GM23338 (cell line): ENCODE results near the gene GPC6. TPM values are rescaled to one million over a fixed set of nuclear protein-coding genes. Genes with fewer than 3 reads are reported as not detected.

ENCODE experiments used
- ATAC-seq: fragments of 200-7000 bp; cut with Tn5 transposase; 3 replicates; pipeline ENCODE4 v1.9.1; 2020
- DNase-seq: peaks from one replicate; pipeline ENCODE4 v3.0.0-alpha.2; 2015; ENCODE audit warnings: low spot score
- H2AFZ ChIP-seq: fragments of 200-600 bp; sonication (generic); 2 replicates; pipeline ENCODE4 v1.8.0; 2016; ENCODE audit warnings: antibody characterized with exemption, mild to moderate bottlenecking, moderate library complexity
- H3F3A ChIP-seq: fragments of 200-600 bp; sonication (generic); replicated peaks from 2 replicates; pipeline ENCODE4 v1.8.0; 2017; ENCODE audit warnings: antibody characterized with exemption, mixed run types, low read depth
- H3K27ac ChIP-seq: fragments of 200-600 bp; sonication (generic); 2 replicates; pipeline ENCODE4 v1.6.1; 2016; ENCODE audit warnings: low read depth
- H3K27me3 ChIP-seq: fragments of 200-600 bp; sonication (generic); 2 replicates; pipeline ENCODE4 v1.8.0; 2016; ENCODE audit warnings: mild to moderate bottlenecking, mixed run types, moderate library complexity; ENCODE audit not compliant: insufficient read depth
- H3K36me3 ChIP-seq: fragments of 200-600 bp; sonication (generic); 2 replicates; pipeline ENCODE4 v1.8.0; 2016; ENCODE audit warnings: mild to moderate bottlenecking; ENCODE audit not compliant: insufficient read depth
- H3K4me1 ChIP-seq: fragments of 200-600 bp; sonication (generic); 2 replicates; pipeline ENCODE4 v1.8.0; 2016; ENCODE audit warnings: mild to moderate bottlenecking, moderate library complexity; ENCODE audit not compliant: insufficient read depth
- H3K4me2 ChIP-seq: fragments of 200-600 bp; sonication (generic); 2 replicates; pipeline ENCODE4 v1.7.1; 2017; ENCODE audit warnings: mixed run types
- H3K4me3 ChIP-seq: fragments of 200-600 bp; sonication (generic); 2 replicates; pipeline ENCODE4 v1.6.1; 2016; ENCODE audit warnings: mixed run types
- H3K79me2 ChIP-seq: fragments of 200-600 bp; sonication (generic); replicated peaks from 2 replicates; pipeline ENCODE4 v1.8.0; 2017; ENCODE audit warnings: mild to moderate bottlenecking; ENCODE audit not compliant: insufficient read depth
- H3K9me2 ChIP-seq: fragments of 200-600 bp; sonication (generic); 2 replicates; pipeline ENCODE4 v1.8.0; 2017; ENCODE audit not compliant: insufficient read depth
- H4K20me1 ChIP-seq: fragments of 200-600 bp; sonication (generic); replicated peaks from 2 replicates; pipeline ENCODE4 v1.8.0; 2017; ENCODE audit warnings: mild to moderate bottlenecking; ENCODE audit not compliant: insufficient read depth
- H3K27ac Mint-ChIP-seq: 2 replicates; pipeline ENCODE4 v1.8.0; 2020; ENCODE audit warnings: inconsistent platforms, mild to moderate bottlenecking, moderate library complexity, mixed read lengths
- H3K27me3 Mint-ChIP-seq: 3 replicates; pipeline ENCODE4 v1.8.0; 2022; ENCODE audit warnings: low read depth, mild to moderate bottlenecking, moderate library complexity, mixed read lengths, inconsistent platforms; ENCODE audit not compliant: insufficient read depth, poor library complexity
- H3K36me3 Mint-ChIP-seq: 3 replicates; pipeline ENCODE4 v1.8.0; 2021; ENCODE audit warnings: low read depth, mild to moderate bottlenecking, inconsistent platforms, moderate library complexity, mixed read lengths
- H3K4me1 Mint-ChIP-seq: 3 replicates; pipeline ENCODE4 v1.8.0; 2020; ENCODE audit warnings: mild to moderate bottlenecking, inconsistent platforms, mixed read lengths
- H3K4me3 Mint-ChIP-seq: 3 replicates; pipeline ENCODE4 v1.8.0; 2021; ENCODE audit warnings: moderate library complexity, mild to moderate bottlenecking, inconsistent platforms, mixed read lengths
- H3K9me3 Mint-ChIP-seq: 3 replicates; pipeline ENCODE4 v1.8.0; 2020; ENCODE audit warnings: moderate library complexity, mild to moderate bottlenecking, inconsistent platforms, mixed read lengths
- CREB1 ChIP-seq: fragments of 250-450 bp; sonication (Bioruptor Pico); IDR thresholded peaks from 2 replicates; pipeline ENCODE4 v1.5.0; 2020; ENCODE audit warnings: low read depth, mild to moderate bottlenecking, moderate library complexity
- EZH2 ChIP-seq: fragments of 200-600 bp; sonication (generic); IDR thresholded peaks from one replicate; pipeline ENCODE4 v1.8.0; 2017; ENCODE audit warnings: antibody characterized with exemption, mild to moderate bottlenecking, low read depth; ENCODE audit not compliant: unreplicated experiment
- EZH2phosphoT487 ChIP-seq: fragments of 200-600 bp; sonication (generic); IDR thresholded peaks from one replicate; pipeline ENCODE4 v1.8.1; 2018; ENCODE audit warnings: antibody characterized with exemption; ENCODE audit not compliant: unreplicated experiment
- JUNB ChIP-seq: IDR thresholded peaks from one replicate; pipeline ENCODE4 v1.6.1; 2016; ENCODE audit warnings: antibody characterized with exemption; ENCODE audit not compliant: unreplicated experiment
- NANOG ChIP-seq: IDR thresholded peaks from 2 replicates; pipeline ENCODE4 v1.6.1; 2016; ENCODE audit warnings: antibody characterized with exemption, borderline replicate concordance
- POLR2AphosphoS5 ChIP-seq: IDR thresholded peaks from 2 replicates; pipeline ENCODE4 v1.6.1; 2016; ENCODE audit warnings: antibody characterized with exemption, low read depth
- STAT1 ChIP-seq: IDR thresholded peaks from one replicate; pipeline ENCODE4 v1.6.1; 2016; ENCODE audit warnings: antibody characterized with exemption; ENCODE audit not compliant: unreplicated experiment
- ZNF114 ChIP-seq: fragments of 250-450 bp; sonication (Bioruptor Pico); IDR thresholded peaks from 2 replicates; pipeline ENCODE4 v1.5.0; 2020; ENCODE audit warnings: mild to moderate bottlenecking, moderate library complexity
- ZNF331 ChIP-seq: fragments of 250-450 bp; sonication (Bioruptor Pico); IDR thresholded peaks from 2 replicates; pipeline ENCODE4 v1.5.0; 2020; ENCODE audit warnings: low read depth, mild to moderate bottlenecking, moderate library complexity
- ZNF462 ChIP-seq: fragments of 250-450 bp; sonication (Bioruptor Pico); IDR thresholded peaks from 2 replicates; pipeline ENCODE4 v1.5.0; 2020; ENCODE audit warnings: mild to moderate bottlenecking, moderate library complexity
- polyA plus RNA-seq: library from polyadenylated mRNA; unstranded; fragments of >200 nt; fragmentation: Nextera tagmentation; extraction: Ambion mirVana; gene quantifications from 2 replicates; pipeline ENCODE4 v1.2.1, GENCODE V29; 2016
- total RNA-seq: library from RNA; depleted of rRNA; stranded (reverse); fragments of >200 nt; shearing (Covaris generic); gene quantifications from 2 replicates; pipeline ENCODE4 v1.2.3, GENCODE V29; 2014
- TF ChIP-seq, protein P1 (sequence below): IDR thresholded peaks from one replicate; pipeline ENCODE4 v1.6.1; 2018; ENCODE audit warnings: antibody characterized with exemption; ENCODE audit not compliant: unreplicated experiment
- TF ChIP-seq, protein P2 (sequence below), 2 experiments: fragments of 200-600 bp in 1 of 2; sonication (generic) in 1 of 2; conservative IDR thresholded peaks; 2 replicates each; pipeline versions ENCODE4 v1.5.1 to v1.6.1; 2016 to 2017; ENCODE audit warnings: antibody characterized with exemption in 2 of 2, low read depth in 2 of 2, mild to moderate bottlenecking in 2 of 2, moderate library complexity in 1 of 2
- TF ChIP-seq, protein P3 (sequence below): IDR thresholded peaks from 2 replicates; pipeline ENCODE4 v1.6.1; 2016; ENCODE audit warnings: antibody characterized with exemption

GPC6 gene
- total and polyA plus RNA-seq, 2 experiments from 2014 or later = 6.4 to 28.6 TPM

DNA sequence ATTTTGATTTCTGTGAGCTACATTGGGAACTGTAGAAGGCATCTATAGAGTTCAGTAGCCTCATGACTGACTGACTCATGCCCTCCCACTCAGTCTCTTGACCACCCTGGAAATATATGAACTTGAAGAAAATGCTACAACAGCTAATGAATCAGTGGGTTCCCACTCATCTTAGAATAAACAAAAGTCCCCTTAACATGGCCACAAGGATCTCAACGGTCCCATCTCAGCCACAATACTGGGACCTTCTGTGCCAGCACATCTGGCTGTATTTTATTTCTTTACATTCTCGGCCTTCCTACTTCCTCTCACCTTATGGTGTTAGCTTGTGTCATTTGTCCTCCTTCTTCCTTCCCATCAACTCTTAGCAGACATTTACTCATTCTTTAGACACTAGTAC, 633.1 kb downstream of the GPC6 start:
- Mint-ChIP-seq H3K4me3 (no peak overlapping the region), H3K27ac (no peak overlapping the region), H3K36me3 (no peaks in the 10 kb centered on the region), H3K9me3 (no peaks in the 10 kb centered on the region), H3K27me3 (no peaks in the 10 kb centered on the region), H3K4me1 (peaks cover 8% of the 10 kb centered on the region)
- ATAC-seq = no peak
- Histone ChIP-seq H3F3A (no peaks in the 10 kb centered on the region), H3K4me3 (no peak overlapping the region), H3K27me3 (no peaks in the 10 kb centered on the region), H4K20me1 (no peaks in the 10 kb centered on the region), H2AFZ (no peak overlapping the region), H3K79me2 (no peaks in the 10 kb centered on the region), H3K4me1 (no peaks in the 10 kb centered on the region), H3K9me2 (no peaks in the 10 kb centered on the region), H3K27ac (no peak overlapping the region), H3K36me3 (no peaks in the 10 kb centered on the region), H3K4me2 (no peak overlapping the region)
- TF ChIP-seq, protein P1, sequence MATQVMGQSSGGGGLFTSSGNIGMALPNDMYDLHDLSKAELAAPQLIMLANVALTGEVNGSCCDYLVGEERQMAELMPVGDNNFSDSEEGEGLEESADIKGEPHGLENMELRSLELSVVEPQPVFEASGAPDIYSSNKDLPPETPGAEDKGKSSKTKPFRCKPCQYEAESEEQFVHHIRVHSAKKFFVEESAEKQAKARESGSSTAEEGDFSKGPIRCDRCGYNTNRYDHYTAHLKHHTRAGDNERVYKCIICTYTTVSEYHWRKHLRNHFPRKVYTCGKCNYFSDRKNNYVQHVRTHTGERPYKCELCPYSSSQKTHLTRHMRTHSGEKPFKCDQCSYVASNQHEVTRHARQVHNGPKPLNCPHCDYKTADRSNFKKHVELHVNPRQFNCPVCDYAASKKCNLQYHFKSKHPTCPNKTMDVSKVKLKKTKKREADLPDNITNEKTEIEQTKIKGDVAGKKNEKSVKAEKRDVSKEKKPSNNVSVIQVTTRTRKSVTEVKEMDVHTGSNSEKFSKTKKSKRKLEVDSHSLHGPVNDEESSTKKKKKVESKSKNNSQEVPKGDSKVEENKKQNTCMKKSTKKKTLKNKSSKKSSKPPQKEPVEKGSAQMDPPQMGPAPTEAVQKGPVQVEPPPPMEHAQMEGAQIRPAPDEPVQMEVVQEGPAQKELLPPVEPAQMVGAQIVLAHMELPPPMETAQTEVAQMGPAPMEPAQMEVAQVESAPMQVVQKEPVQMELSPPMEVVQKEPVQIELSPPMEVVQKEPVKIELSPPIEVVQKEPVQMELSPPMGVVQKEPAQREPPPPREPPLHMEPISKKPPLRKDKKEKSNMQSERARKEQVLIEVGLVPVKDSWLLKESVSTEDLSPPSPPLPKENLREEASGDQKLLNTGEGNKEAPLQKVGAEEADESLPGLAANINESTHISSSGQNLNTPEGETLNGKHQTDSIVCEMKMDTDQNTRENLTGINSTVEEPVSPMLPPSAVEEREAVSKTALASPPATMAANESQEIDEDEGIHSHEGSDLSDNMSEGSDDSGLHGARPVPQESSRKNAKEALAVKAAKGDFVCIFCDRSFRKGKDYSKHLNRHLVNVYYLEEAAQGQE = no peak
- TF ChIP-seq EZH2phosphoT487 (no peak), NANOG (no peak), ZNF114 (CRISPR knock-in tag) (no peak), JUNB (no peak), CREB1 (CRISPR knock-in tag) (no peak), STAT1 (no peak), ZNF462 (no peak), ZNF331 (CRISPR knock-in tag) (no peak), POLR2AphosphoS5 (no peak), EZH2 (no peak)
- TF ChIP-seq, protein P2, sequence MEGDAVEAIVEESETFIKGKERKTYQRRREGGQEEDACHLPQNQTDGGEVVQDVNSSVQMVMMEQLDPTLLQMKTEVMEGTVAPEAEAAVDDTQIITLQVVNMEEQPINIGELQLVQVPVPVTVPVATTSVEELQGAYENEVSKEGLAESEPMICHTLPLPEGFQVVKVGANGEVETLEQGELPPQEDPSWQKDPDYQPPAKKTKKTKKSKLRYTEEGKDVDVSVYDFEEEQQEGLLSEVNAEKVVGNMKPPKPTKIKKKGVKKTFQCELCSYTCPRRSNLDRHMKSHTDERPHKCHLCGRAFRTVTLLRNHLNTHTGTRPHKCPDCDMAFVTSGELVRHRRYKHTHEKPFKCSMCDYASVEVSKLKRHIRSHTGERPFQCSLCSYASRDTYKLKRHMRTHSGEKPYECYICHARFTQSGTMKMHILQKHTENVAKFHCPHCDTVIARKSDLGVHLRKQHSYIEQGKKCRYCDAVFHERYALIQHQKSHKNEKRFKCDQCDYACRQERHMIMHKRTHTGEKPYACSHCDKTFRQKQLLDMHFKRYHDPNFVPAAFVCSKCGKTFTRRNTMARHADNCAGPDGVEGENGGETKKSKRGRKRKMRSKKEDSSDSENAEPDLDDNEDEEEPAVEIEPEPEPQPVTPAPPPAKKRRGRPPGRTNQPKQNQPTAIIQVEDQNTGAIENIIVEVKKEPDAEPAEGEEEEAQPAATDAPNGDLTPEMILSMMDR (conservative IDR thresholded peaks at IDR 0.05; ENCODE audit: low read depth in 2 of 2) = no peak
- TF ChIP-seq, protein P3, sequence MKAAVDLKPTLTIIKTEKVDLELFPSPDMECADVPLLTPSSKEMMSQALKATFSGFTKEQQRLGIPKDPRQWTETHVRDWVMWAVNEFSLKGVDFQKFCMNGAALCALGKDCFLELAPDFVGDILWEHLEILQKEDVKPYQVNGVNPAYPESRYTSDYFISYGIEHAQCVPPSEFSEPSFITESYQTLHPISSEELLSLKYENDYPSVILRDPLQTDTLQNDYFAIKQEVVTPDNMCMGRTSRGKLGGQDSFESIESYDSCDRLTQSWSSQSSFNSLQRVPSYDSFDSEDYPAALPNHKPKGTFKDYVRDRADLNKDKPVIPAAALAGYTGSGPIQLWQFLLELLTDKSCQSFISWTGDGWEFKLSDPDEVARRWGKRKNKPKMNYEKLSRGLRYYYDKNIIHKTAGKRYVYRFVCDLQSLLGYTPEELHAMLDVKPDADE = no peak
- DNase-seq = no peak
